Breast epithelium (tissue), 3 donors: ENCODE data around the gene HSD17B11.
"Not testable (repeated sequence)": the region's sequence is repeated elsewhere in the genome, so short reads cannot be mapped to it uniquely, and the experiment has no call there.

Experiments
- CTCF ChIP-seq, 3 donors: fragments of 450-650 bp; IDR thresholded peaks; one replicate each; pipeline ENCODE4 v1.5.1; 2016 to 2017; ENCODE audit warnings: antibody characterized with exemption in 3 of 3, mild to moderate bottlenecking in 3 of 3, moderate library complexity in 3 of 3
- POLR2A ChIP-seq: fragments of 450-650 bp; IDR thresholded peaks from one replicate; pipeline ENCODE4 v1.6.1; 2016; ENCODE audit warnings: antibody characterized with exemption, mild to moderate bottlenecking, moderate library complexity
- POLR2AphosphoS5 ChIP-seq, 3 donors: sonication (generic); formaldehyde crosslinking; IDR thresholded peaks; one replicate each; pipeline ENCODE4 v1.6.1; 2017; ENCODE audit warnings: antibody characterized with exemption in 3 of 3

GRCh38 chr4:87424099-87424543 is 33.1 kb upstream of the HSD17B11 start:
- not testable (repeated sequence) for TF ChIP-seq CTCF (IDR thresholded peaks at IDR 0.05); POLR2A; POLR2AphosphoS5 (IDR thresholded peaks at IDR 0.05)
